Cardiac septum (tissue), 1 donor: ENCODE data around the gene ARL9. TPM values are rescaled to one million over a fixed set of nuclear protein-coding genes. Genes with fewer than 3 reads are reported as not detected.
"Not testable (repeated sequence)": the region's sequence is repeated elsewhere in the genome, so short reads cannot be mapped to it uniquely, and the experiment has no call there.

ENCODE experiments used
- DNase-seq: peaks from one replicate; pipeline ENCODE4 v3.0.0-alpha.2; 2020; ENCODE audit warnings: low spot score
- intact Hi-C: fragments of 100-400 bp; cut with DNase I; formaldehyde crosslinking; loops from one replicate; pipeline ENCODE4 v1.14.0; 2022
- long read RNA-seq: library from polyadenylated mRNA; unstranded; transcript quantifications from one replicate; pipeline ENCODE4 v2.0.0, GENCODE V29; 2021
- total RNA-seq: library from RNA; stranded (reverse); fragmentation: NEBNext Ultra II Directional; extraction: Animal tissue kit (Norgen Biotek cat#: 25700); gene quantifications from one replicate; pipeline ENCODE4 v1.2.1, GENCODE V29; 2021
- donor health status: DM: no; HTN: no; CAD: no.

The ARL9 gene, protein sequence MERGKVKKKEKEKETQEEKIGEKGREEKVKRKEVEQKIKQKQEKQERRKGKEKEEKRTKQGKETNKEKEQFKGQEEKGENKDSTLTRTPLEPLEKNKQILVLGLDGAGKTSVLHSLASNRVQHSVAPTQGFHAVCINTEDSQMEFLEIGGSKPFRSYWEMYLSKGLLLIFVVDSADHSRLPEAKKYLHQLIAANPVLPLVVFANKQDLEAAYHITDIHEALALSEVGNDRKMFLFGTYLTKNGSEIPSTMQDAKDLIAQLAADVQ
- total RNA-seq = not detected
- long read RNA-seq = 0 reads

DNA sequence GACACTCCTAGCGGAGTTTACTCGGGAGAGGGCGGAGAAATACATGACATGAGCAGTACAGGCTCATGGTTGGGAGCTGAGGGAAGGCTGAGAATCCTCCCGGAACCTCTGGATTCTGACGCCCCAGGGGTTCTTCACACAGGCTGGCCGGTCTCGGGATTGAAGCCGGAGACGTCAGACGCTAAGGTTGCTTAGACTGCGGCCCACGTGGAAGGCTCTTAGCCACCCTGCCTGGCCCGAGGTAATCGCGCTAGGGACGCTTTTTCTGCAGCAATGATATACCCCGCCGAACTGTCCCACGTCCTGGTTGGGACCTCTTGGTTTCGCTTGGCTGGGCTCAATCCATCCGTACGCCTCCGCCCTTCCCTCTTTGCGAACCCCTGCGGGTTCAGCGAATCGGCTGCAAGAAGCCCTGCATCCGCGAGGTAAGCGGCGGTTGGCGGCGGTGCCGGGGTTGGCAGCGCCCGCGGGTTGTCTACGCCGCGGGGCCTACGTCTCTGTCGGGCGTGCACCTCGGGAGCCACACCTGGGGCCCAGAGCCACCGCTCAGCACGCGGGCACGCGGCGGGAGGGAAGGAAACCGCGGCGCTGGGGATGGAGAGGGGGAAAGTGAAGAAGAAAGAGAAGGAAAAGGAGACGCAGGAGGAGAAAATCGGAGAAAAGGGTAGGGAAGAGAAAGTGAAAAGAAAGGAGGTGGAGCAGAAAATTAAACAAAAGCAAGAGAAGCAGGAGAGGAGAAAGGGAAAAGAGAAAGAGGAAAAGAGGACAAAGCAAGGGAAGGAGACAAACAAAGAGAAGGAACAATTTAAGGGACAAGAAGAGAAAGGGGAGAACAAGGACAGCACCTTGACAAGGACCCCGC lies at the start of gene ARL9:
TSS of gene ARL9 (plus strand) at position 523 of the 862 bp plus-strand sequence. CDS start at position 595, 72 bp downstream.
- peak; percentile 79 for DNase-seq
- intact Hi-C loops = no loop called here

DNA sequence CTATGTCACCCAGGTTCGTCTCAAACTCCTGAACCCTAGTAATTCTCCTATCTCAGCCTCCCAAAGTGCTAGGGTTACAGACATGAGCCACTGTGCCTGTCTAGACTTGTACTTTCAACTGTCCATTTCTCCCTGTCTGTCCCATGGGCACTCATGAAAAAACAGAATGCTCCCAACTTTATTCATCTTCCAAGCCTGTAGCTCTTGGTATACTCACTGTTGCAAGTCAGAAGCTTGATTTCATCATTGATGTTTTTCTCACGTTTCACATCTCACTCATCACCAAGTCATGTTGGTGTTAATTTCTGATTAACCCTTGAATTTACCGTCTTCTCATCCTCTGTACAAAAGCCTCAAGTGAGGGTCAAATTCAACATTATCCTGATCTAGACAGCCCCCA lies 45.5 kb upstream of the ARL9 start:
- intact Hi-C loops = no loop called here
- no peak for DNase-seq

DNA sequence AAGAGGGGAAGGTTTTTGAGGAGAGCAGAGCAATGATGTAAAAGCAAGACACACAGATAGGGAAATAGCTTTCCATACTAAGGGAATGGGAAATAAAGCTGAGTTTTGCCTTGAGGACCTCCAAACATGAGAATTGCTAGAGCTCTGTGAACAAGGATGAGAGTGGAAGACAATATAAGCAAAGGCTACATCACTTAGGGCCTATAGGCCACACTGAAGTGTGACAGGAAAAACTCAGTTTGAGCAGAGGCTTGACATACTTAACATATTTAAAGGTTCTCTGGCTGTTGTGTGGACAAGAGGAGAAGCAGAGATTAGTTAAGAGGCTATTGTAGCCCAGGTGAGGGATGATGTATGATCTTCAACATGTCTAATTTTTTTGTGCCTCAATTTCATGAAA lies 43.4 kb upstream of the ARL9 start:
- intact Hi-C loops = no loop called here

DNA sequence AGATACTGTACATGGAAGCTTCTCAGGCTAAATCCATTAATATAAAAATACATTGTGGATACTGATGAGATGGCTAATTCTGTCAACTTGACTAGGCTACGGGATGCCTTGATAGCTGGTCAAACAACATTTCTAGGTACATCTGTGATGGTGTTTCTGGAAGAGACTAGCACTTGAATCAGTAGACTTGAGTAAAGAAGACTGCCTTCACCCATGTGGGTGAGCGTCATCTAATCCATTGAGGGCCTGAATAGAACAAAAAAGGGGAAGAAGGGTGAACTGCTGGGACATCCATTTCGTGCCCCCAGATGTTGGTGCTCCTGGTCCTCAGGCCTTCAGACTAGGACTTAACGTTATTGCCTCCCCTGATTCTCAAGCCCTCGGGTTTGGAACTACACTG lies 41.9 kb upstream of the ARL9 start:
- intact Hi-C loops = no loop called here

More for the DNA sequence above, 43.4 kb upstream of the ARL9 start:
- no peak for DNase-seq

DNA sequence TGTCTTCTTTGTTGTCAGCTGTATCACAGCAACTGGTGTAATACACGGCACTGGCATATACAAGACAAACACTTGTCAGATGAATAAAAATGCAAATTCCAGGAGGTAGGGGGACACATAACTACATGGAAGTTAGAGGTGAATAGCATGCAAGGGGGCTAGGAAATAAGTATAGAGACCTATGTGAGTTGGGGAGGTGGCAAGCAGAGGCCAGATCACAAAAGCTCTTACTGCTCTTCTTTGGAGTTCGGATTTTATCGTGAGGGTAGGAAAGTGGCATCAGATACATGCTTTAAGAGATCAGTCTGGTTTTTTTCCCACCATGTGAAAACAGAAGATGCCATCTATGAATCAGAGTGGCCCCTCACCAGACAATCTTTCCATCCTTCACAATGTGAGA lies 41.0 kb upstream of the ARL9 start:
- DNase-seq = no peak
- intact Hi-C loops = no loop called here

More for the DNA sequence above, 41.9 kb upstream of the ARL9 start:
- DNase-seq = no peak

DNA sequence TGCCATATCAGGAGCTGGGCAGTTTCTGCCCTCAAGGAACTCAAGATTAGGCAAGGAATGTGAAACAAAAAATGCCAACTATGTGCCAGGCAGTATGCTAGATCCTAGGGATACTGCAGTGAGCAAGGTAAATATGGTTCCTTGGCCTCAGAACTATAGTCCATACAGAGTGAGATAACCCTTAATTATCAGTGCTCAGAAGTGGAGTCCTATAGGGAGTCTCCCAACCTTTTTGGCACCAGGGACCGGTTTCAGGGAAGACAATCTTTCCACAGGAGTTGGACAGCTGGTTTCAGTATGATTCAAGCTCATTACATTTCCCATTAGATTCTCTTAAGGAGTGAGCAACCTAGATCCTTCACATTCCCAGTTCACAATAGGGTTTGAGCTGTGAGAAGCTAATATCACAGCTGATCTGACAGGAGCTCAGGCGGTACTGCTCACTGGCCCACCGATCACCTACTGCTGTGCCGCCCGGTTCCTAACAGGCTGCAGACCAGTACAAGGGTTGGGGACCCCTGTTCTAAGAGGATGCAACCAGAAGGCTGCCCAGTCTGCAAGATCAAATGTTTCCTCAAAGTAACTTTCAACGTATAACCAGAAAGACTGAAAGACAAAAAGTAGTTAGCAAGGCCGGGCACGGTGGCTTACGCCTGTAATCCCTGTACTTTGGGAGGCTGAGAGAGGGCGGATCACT lies 39.8 kb upstream of the ARL9 start:
- intact Hi-C loops = no loop called here

DNA sequence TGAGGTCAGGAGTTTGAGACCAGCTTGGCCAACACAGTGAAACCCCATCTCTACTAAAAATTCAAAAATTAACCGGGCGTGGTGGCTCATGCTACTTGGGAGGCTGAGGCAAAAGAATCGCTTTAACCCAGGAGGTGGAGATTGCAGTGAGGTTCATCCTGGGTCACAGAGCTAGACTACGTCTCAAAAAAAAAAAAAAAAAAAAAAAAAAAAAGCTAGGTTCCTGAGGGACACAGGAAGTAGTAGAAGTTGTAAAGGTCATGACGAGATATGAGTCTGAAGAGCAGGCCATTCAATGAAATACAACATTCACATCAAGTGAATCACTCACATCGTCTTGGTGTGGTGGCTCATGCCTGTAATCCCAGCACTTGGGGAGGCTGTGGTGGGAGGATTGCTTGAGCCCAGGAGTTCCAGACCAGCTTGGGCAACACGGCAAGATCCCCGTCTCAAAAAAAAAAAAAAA lies 39.3 kb upstream of the ARL9 start:
- DNase-seq, intact Hi-C loops: not testable (repeated sequence)

More for the DNA sequence above, 39.8 kb upstream of the ARL9 start:
- no peak for DNase-seq

DNA sequence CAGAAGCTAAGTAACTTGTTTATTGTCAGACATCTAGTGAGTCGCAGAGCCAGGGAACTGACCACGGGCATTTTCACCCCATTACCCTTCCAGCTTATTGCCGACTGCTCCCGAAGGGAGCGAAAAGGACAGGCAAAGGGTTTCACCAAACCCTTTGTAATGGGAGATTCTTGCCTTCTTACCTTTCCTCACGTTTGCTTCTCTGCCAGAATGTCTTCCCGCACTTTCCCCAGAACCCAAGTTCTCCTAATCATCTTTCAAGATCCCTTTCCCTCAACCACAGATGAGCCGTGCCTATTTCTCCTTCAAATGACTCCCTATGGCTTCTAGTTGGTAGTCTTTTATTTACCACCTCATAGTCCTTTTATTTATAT lies 38.7 kb upstream of the ARL9 start:
- intact Hi-C loops = loop anchor here (1.0 kb wide), 2 partner anchors 32 to 43 kb away; partner anchors contain the start of gene PPAT

DNA sequence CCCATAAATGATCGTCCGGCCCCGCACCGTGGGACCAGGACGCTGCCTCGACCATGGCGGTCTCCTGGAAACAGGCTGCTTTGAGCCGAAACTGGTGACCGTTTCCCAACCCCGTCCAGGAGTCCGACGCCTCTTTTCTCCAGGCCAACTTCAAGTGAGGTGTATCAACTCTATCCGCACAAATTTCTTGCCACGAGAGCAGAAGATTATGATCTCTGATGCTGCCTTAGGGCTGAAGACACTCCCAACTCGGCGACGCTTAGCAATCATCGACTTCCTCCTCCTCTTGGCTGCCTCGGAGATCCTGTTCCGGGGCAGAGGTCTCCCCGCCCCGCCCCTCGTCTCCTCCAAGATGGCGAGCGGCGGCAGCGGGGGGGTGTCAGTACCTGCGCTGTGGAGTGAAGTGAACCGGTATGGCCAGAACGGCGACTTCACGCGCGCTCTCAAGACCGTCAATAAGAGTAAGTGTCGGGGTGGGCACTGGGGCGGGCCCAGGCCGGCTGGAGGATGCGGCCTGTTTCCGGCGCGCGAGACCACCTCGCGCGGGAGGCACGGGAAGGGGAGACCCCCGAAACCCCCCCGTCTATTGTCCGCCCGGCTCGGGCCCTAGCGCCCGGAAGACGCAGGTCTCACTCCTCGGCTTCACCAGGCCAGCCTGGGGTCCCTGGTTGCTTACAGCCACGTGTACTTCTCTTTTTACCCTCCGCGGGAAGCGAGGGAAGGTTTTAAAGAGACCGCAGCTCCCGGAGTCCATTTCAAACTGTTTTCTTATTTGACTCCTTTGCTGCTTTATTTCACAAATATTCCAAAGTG lies 38.1 kb upstream of the ARL9 start, which contains the start of gene SRP72:
TSS of gene SRP72 (plus strand) at position 334 of the 813 bp plus-strand sequence. CDS start at position 353, 19 bp downstream.
- DNase-seq = peak; percentile 96

More for the DNA sequence above, 38.7 kb upstream of the ARL9 start:
- no peak for DNase-seq

DNA sequence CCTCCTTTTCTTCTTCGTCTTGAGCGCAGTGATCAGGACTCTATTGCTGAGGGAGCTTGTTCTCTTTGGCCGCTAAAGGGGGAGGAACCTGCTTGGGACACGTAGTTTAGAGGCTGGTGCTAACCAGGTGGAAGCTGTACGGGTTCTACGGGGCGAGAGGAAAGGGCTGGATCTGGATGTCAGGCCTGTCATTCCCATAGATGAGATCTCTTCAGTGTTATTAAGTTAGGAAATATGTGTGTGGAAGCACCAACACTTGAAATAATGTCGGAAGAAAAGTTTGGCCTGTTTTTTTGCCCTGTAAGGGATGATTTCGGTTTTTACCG lies 37.5 kb upstream of the ARL9 start:
- intact Hi-C loops = no loop called here
- no peak for DNase-seq

More for the DNA sequence above, 38.1 kb upstream of the ARL9 start, which contains the start of gene SRP72:
- intact Hi-C loops = loop anchor here (1.0 kb wide), 2 partner anchors 32 to 43 kb away; partner anchors contain the start of gene PPAT

DNA sequence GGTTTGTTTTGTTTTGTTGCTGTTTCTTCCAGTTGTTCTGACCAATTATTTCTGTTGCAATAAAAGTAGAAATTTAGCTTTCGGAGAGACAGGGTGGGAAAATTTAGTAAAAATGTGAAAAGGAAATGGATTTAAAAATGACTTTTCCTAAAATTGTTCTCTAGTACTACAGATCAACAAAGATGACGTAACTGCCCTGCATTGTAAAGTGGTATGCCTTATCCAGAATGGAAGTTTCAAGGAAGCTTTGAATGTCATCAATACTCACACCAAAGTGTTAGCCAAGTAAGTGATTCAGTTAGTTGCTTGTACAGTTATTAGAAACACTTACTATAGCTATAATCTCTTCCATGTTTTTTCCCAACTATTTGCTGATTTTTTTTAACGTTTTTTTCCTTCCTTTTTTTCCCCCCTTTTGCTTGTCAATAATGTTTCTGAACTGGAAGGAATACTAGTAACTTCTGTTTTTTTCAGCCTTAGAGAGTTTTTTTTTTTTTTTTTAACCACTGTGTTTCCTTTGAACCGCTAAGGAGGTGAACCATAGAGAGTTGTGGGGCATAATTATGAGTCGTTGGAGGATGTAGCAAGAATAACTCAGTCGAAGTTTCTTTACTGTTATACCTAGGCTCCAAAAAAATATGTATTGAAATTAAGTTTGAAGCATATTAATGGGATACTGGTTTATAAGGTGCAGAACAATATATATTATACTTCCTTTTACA lies 35.9 kb upstream of the ARL9 start:
- DNase-seq = no peak
- intact Hi-C loops = no loop called here

DNA sequence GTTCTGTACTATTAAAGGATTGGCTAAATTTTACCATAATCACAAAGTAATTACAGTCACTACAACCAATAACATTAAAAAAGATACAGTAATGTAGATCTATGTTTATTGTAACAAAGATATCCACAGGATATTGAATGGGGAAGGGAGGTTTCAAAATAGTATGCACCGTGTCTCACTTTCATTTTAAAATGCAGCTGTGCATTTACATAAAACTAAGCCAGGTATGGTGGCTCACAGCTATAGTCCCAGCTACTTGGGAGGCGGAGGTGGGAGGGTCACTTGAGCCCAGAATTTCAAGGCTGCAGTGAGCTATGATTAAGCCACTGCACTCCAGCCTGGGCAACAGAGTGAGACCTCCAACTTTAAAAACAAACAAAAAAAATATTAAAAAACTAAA lies 29.7 kb upstream of the ARL9 start:
- intact Hi-C loops = no loop called here
- DNase-seq = no peak

DNA sequence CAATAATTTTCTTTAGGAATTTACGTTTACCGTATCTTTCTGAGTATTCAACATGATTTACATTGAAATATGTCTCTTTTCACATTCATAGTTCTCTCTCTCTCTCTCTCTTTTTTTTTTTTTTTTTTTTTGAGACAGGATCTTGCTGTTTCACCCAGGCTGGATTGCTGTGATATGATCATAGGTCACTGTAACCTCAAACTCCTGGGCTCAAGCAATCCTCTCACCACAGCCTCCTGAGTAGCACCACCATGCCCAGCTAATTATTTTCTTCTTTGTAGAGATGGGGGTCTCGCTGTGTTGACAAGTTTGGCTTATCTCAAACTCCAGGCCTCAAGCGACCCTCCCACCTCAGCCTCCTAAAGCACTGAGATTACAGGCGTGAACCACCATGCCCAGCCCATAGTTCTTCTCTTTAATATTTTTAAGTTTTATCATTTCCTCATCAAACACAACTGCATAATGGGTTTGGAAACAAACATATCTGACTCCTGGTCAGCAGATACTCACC lies 28.3 kb upstream of the ARL9 start:
- intact Hi-C loops = no loop called here
- DNase-seq = no peak

DNA sequence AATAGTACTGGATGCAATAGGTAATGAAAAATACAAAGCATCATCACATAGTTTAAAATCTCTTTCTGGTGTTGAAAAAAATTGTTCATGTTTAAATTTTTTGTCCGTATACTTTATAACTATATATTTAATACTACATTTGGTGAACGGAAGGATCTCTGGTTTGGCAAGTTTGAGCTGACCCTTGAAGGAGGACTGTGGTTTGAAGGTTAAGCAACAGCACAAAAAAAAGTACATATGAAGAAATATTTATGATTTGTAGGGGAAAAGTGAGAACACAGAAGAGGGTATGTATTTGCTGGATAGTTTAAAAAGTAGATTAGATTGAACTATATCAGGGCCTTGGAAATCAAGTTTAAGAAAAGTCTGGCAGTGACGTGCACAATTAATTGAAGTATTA lies 24.9 kb upstream of the ARL9 start:
- intact Hi-C loops = no loop called here
- DNase-seq = no peak

DNA sequence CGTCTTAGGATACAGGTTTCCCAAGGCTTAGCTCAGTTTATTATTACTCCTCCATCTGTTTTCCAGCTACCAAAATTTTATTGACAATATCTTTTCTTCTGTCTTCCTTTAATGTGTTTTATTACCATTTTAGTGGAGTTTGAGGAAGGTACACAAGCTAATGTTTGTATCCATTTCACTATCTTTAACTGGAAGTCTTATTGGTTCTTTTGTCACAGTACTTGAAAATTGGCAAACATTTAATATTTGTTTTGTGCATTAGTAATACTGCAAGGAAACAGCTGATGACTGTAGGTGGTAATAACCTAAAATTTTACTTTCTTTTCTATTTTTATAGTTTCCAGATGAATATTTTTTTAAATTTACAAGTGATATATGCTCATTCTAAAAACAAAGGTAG lies 9.3 kb upstream of the ARL9 start:
- intact Hi-C loops = no loop called here
- no peak for DNase-seq

DNA sequence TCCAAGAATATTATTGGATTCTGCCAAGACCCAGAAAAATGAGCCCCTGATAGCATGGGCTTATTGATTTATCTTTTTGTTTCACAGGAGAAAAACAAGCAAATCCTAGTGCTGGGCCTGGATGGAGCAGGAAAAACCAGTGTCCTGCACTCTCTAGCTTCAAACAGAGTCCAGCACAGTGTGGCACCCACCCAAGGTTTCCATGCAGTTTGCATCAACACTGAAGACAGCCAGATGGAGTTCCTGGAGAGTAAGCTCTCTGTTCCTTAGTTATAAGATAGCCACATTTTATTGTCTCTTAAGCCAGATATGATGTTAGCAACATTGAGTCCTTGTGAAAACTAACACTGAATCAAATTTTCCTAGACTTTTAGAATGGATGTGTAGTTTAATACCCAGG lies 5.5 kb downstream of the ARL9 start:
- no peak for DNase-seq
- intact Hi-C loops = no loop called here

DNA sequence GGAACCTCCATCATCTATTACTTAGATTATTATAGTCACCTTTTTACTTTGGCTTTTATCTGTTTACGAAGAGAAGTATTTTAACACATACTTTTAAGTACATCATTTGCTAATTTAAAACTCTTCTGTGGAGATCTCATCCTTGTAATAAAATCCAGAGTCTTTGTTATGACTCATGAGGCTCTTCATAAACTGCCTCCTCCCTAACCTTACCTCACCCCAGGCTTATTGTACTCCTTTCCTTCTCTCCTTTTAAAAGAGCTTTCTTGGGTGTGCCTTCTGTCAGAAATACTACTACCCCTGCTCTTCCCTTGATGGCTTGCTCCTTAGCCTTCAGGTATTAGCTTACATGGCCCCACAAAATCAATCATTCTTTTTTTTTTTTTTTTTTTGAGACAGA lies 6.6 kb downstream of the ARL9 start:
- intact Hi-C loops = no loop called here
- DNase-seq = no peak

DNA sequence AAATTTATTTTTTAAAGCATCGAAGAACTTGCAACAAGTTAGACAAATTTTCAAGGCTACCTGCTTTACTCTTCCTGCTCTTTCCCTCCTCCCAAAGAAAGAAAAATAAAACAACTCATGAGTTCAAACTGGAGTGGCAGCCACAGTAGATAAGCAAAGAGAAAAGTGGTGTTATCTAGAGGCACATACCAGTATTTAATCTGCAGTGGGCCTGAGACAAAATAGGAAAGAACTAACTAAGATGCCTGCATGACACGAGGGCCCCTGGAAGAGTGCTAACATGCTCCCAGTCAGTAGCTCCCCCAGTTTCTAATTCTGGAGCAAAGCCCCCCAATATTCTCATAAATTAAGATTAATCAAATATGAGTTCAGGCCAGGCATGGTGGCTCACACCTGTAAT lies 7.9 kb downstream of the ARL9 start:
- intact Hi-C loops = no loop called here
- no peak for DNase-seq
